ENCODE data around the gene PRR11. TPM values are rescaled to one million over a fixed set of nuclear protein-coding genes. Genes with fewer than 3 reads are reported as not detected.

The PRR11 gene
- total RNA-seq, 1 donor from 2014 or later = 9.6 TPM

DNA sequence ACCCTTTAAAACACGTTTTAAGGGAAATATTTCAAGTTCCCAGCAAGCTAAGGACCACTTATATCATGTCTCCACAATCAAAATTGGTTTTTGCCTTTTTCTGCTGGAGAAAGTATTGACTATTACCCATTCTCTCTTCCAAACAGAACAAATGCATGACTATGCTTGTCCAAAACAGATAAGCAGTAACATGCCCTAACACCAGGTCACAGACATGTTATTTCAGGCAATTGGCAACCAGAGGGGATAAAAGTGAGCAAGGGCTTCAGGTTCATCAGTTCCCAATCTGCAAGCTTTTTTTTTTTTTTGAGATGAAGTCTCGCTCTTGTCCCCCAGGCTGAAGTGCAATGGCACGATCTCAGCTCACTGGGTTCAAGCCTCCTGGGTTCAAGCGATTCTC, 15.6 kb upstream of the PRR11 start:
- H3K4me1 Mint-ChIP-seq (ENCODE audit: low read depth, unreplicated experiment) = no peaks in the 10 kb centered on the region
- H3K27me3 Mint-ChIP-seq (ENCODE audit: unreplicated experiment) = no peaks in the 10 kb centered on the region
- no peak overlapping the region for H3K4me3 Mint-ChIP-seq (ENCODE audit: unreplicated experiment)
- TF ChIP-seq, protein P1, sequence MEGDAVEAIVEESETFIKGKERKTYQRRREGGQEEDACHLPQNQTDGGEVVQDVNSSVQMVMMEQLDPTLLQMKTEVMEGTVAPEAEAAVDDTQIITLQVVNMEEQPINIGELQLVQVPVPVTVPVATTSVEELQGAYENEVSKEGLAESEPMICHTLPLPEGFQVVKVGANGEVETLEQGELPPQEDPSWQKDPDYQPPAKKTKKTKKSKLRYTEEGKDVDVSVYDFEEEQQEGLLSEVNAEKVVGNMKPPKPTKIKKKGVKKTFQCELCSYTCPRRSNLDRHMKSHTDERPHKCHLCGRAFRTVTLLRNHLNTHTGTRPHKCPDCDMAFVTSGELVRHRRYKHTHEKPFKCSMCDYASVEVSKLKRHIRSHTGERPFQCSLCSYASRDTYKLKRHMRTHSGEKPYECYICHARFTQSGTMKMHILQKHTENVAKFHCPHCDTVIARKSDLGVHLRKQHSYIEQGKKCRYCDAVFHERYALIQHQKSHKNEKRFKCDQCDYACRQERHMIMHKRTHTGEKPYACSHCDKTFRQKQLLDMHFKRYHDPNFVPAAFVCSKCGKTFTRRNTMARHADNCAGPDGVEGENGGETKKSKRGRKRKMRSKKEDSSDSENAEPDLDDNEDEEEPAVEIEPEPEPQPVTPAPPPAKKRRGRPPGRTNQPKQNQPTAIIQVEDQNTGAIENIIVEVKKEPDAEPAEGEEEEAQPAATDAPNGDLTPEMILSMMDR (IDR thresholded peaks at IDR 0.05; ENCODE audit: partially characterized antibody, unreplicated experiment) = no peak
- H3K36me3 Mint-ChIP-seq (ENCODE audit: unreplicated experiment) = no peaks in the 10 kb centered on the region
- H3K9me3 Mint-ChIP-seq (ENCODE audit: unreplicated experiment) = no peaks in the 10 kb centered on the region
- no peak overlapping the region for H3K27ac Mint-ChIP-seq (ENCODE audit: unreplicated experiment)
- DNase-seq = no peak

DNA sequence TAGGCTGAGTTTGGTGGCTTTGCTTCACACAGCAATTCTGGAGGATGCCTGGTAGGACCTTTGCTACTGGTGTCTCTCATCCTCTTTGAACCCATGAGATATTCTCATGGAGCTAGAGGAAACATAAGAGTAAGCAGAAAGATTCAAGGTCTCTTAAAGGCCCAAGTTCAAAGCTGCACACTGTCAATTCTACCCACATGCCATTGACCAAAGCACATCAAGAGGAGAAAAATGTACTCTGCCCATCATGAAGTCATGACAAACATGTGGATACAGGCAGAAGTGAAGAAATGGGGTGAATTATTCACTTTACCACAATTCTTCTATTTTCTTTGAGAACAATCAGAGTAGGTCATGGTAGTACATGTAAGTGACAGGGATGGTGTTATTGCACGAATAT, 13.7 kb upstream of the PRR11 start:
- H3K27me3 Mint-ChIP-seq (ENCODE audit: unreplicated experiment) = no peaks in the 10 kb centered on the region
- H3K36me3 Mint-ChIP-seq (ENCODE audit: unreplicated experiment) = no peaks in the 10 kb centered on the region
- H3K9me3 Mint-ChIP-seq (ENCODE audit: unreplicated experiment) = no peaks in the 10 kb centered on the region
- H3K4me3 Mint-ChIP-seq (ENCODE audit: unreplicated experiment) = no peak overlapping the region
- no peak for DNase-seq
- TF ChIP-seq, protein P1 (IDR thresholded peaks at IDR 0.05; ENCODE audit: partially characterized antibody, unreplicated experiment) = no peak
- no peaks in the 10 kb centered on the region for H3K4me1 Mint-ChIP-seq (ENCODE audit: low read depth, unreplicated experiment)
- no peak overlapping the region for H3K27ac Mint-ChIP-seq (ENCODE audit: unreplicated experiment)

DNA sequence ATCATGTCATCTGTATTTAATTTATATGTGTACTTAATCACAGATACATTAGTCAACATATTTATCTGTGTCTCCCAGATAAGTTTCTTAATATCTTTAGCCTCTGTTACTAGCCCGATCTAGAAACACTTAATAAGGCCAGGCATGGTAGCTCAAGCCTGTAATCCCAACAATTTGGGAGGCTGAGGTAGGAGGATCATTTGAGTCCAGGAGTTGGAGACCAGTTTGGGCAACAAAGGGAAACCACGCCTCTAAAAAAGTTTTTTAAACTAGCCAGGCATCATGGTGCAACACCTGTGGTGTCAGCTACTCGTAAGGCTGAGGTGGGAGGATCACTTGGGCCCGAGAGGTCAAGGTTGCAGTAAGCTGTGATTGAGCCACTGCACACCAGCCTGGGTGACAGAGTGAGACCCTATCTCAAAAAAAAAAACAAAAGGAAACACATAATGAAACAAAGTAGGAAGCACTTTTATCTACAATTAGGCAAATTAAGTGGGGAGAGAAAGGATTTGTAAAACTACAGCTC, 9.9 kb upstream of the PRR11 start:
- TF ChIP-seq, protein P1 (IDR thresholded peaks at IDR 0.05; ENCODE audit: partially characterized antibody, unreplicated experiment) = no peak
- H3K27ac Mint-ChIP-seq (ENCODE audit: unreplicated experiment) = no peak overlapping the region
- H3K4me3 Mint-ChIP-seq (ENCODE audit: unreplicated experiment) = no peak overlapping the region
- H3K4me1 Mint-ChIP-seq (ENCODE audit: low read depth, unreplicated experiment) = no peaks in the 10 kb centered on the region
- DNase-seq = no peak
- H3K9me3 Mint-ChIP-seq (ENCODE audit: unreplicated experiment) = no peaks in the 10 kb centered on the region
- no peaks in the 10 kb centered on the region for H3K27me3 Mint-ChIP-seq (ENCODE audit: unreplicated experiment)
- no peaks in the 10 kb centered on the region for H3K36me3 Mint-ChIP-seq (ENCODE audit: unreplicated experiment)

DNA sequence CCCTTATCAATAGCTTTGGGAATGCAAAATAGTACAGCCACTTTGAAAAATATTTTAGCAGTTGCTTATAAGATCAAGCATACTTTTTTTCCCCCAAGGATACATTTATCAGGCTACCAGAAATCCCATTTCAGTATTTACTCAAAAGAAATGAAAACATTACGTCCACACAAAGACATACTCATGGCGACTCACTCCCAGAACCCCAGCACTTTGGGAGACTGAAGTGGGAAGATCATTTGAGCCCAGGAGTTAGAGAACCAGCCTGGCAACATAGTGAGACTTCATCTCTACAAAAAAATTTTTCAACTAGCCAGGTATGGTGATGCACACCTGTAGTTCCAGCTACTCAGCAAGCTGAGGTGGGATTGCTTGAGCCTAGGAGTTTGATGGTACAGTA, 6.5 kb upstream of the PRR11 start:
- Mint-ChIP-seq H3K27ac (ENCODE audit: unreplicated experiment) (no peak overlapping the region), H3K9me3 (ENCODE audit: unreplicated experiment) (peaks cover 3% of the 10 kb centered on the region), H3K27me3 (ENCODE audit: unreplicated experiment) (no peaks in the 10 kb centered on the region), H3K4me3 (ENCODE audit: unreplicated experiment) (no peak overlapping the region), H3K36me3 (ENCODE audit: unreplicated experiment) (no peaks in the 10 kb centered on the region), H3K4me1 (ENCODE audit: low read depth, unreplicated experiment) (peaks cover 12% of the 10 kb centered on the region)
- DNase-seq = no peak
- TF ChIP-seq, protein P1 (IDR thresholded peaks at IDR 0.05; ENCODE audit: partially characterized antibody, unreplicated experiment) = no peak

DNA sequence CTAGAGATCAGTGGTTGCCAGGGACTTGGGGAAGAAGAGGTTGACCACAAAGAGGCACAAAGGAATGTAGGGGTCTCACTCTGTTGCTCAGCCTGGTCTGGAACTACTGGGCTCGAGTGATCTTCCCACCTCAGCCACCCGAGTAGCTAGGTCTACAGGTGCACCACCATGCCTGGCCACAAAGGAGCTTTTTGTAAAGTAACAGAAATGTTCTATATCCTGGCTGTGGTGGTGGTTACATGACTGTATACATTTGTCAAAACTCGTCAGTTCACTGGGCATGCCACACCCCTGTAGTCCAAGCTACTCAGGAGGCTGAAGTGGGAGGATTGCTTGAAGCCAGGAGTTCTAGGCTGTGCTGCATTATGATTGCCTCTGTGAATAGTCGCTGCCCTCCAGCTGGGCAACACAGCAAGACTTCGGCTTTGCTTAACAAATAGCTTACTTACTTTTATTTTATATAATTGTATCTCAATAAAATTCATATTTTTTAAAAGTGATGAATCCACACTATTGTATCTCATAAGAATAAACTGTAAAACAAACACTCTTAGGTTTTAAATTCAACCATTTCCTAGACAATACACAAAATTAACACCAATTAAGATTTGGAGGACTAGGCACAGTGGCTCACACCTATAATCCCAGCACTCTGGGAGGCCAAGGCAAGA, 5.6 kb upstream of the PRR11 start:
- H3K27ac Mint-ChIP-seq (ENCODE audit: unreplicated experiment) = peak overlapping the region; percentile 14
- no peaks in the 10 kb centered on the region for H3K27me3 Mint-ChIP-seq (ENCODE audit: unreplicated experiment)
- H3K36me3 Mint-ChIP-seq (ENCODE audit: unreplicated experiment) = no peaks in the 10 kb centered on the region
- DNase-seq = no peak
- peaks cover 12% of the 10 kb centered on the region for H3K4me1 Mint-ChIP-seq (ENCODE audit: low read depth, unreplicated experiment)
- TF ChIP-seq, protein P1 (IDR thresholded peaks at IDR 0.05; ENCODE audit: partially characterized antibody, unreplicated experiment) = no peak
- H3K9me3 Mint-ChIP-seq (ENCODE audit: unreplicated experiment) = peaks cover 3% of the 10 kb centered on the region
- no peak overlapping the region for H3K4me3 Mint-ChIP-seq (ENCODE audit: unreplicated experiment)
